ENCODE results near the gene GNAI3. TPM values are rescaled to one million over a fixed set of nuclear protein-coding genes. Genes with fewer than 3 reads are reported as not detected.

GNAI3 gene
- total and polyA plus RNA-seq, 2 of the 8 experiments (the other 6 are each of a cell fraction or from before 2014, with no cell fraction given), result 4.0 to 9.8 TPM

- 68% methylated on average over 6 of the region's 6 CpGs; no CpG with 5 or more reads in 1 of the 2 experiments for WGBS, 2 experiments (ENCODE audit: extremely low coverage in 1 of 2, insufficient coverage in 1 of 2, insufficient read length in 1 of 2, insufficient replicate concordance in 2 of 2, low coverage in 1 of 2, low lambda C conversion rate in 2 of 2, missing lambda C conversion rate in 1 of 2)
- Histone ChIP-seq H3K79me2 (ENCODE audit: control insufficient read depth in 1 of 2, insufficient read depth in 2 of 2, low read length in 2 of 2) (no peaks in the 10 kb centered on the region), H2BK5ac (ENCODE audit: low read depth, low read length) (no peak overlapping the region), H3K27me3 (replicated peaks in 1 of 4; ENCODE audit: control insufficient read depth in 3 of 4, extremely low read depth in 1 of 4, insufficient read depth in 3 of 4, low read length in 3 of 4) (no peaks in the 10 kb centered on the region; a peak in 2 of 7 replicates), H2BK20ac (ENCODE audit: low read length) (no peak overlapping the region), H3K14ac (ENCODE audit: insufficient read length) (no peak overlapping the region), H3K56ac (replicated peaks; ENCODE audit: insufficient read length, low read depth, low read length) (no peak overlapping the region), H2BK12ac (ENCODE audit: low read depth, low read length) (0 out of 2 replicates have a peak overlapping the region, but pooled peaks have one; percentile 39), H3K9ac (replicated peaks in 1 of 4; ENCODE audit: extremely low read depth in 1 of 4, low read depth in 3 of 4, low read length in 3 of 4) (no peak overlapping the region), H2BK15ac (ENCODE audit: low read length) (peak overlapping the region; percentile 88; the same call in 1 of the 2 replicates), H3K4me3 (ENCODE audit: extremely low read depth in 1 of 4, insufficient read depth in 2 of 4, low read depth in 3 of 4, low read length in 4 of 4) (no peak overlapping the region), H2BK120ac (replicated peaks; ENCODE audit: low read depth, low read length) (no peak overlapping the region), H4K91ac (replicated peaks; ENCODE audit: insufficient read length, low read length) (no peak overlapping the region), H4K5ac (ENCODE audit: insufficient read length, low read depth, low read length) (no peak overlapping the region), H3K4me2 (ENCODE audit: insufficient read depth in 1 of 2, low read depth in 2 of 2, low read length in 2 of 2) (no peak overlapping the region), H4K20me1 (replicated peaks in 1 of 2; ENCODE audit: control insufficient read depth in 1 of 2, insufficient read depth in 2 of 2, low read length in 2 of 2) (no peaks in the 10 kb centered on the region), H3K4me1 (replicated peaks in 1 of 4; ENCODE audit: control insufficient read depth in 3 of 4, insufficient read depth in 4 of 4, low read length in 3 of 4) (peaks cover 5 to 8% (median 6%) of the 10 kb centered on the region in 4 experiments; a peak in 6 of 7 replicates), H3K27ac (ENCODE audit: low read depth, low read length) (no peak overlapping the region), H3K79me1 (ENCODE audit: low read depth, low read length) (no peaks in the 10 kb centered on the region), H3K4ac (replicated peaks; ENCODE audit: insufficient read length, low read depth, low read length) (no peak overlapping the region), H3K18ac (ENCODE audit: extremely low read depth, low read length) (no peak overlapping the region), H3K36me3 (ENCODE audit: control insufficient read depth in 2 of 4, insufficient read depth in 4 of 4, low read length in 3 of 4) (no peaks in the 10 kb centered on the region), H2AK5ac (ENCODE audit: low read depth, low read length) (no peak overlapping the region), H3K9me3 (ENCODE audit: insufficient read depth in 2 of 2, low read depth in 1 of 2, low read length in 1 of 2) (no peaks in the 10 kb centered on the region), H3K23ac (ENCODE audit: insufficient read length) (no peak overlapping the region), H2AFZ (ENCODE audit: low read length) (no peak overlapping the region), H3K23me2 (ENCODE audit: low read depth, low read length) (no peaks in the 10 kb centered on the region), H4K8ac (ENCODE audit: extremely low read depth, insufficient read depth, low read length) (no peak overlapping the region)
- POLR2A ChIA-PET (ENCODE audit: partially characterized antibody), result interaction anchor here (1.0 to 4.5 kb wide), 7 partner anchors 9 to 129 kb away, joined by 3 to 18 read pairs (median 5); partner anchors contain the start of genes AMPD2, GNAI3, GNAT2 and GSTM4
- no peak for FAIRE-seq
- DNase-seq (ENCODE audit: low read depth in 1 of 2, low spot score in 2 of 2), result no peak
- CTCF ChIA-PET (ENCODE audit: partially characterized antibody), result interaction anchor here (0.5 to 10.7 kb wide), 75 partner anchors 10 to 529 kb away, joined by 3 to 293 read pairs (median 7); partner anchors contain the start of genes AHCYL1, CYB561D1, EPS8L3 and GNAI3
- no peak for TF ChIP-seq CBX5 (IDR thresholded peaks at IDR 0.05; ENCODE audit: low read depth, low read length)
- no peak for TF ChIP-seq SIRT6 (IDR thresholded peaks at IDR 0.05; ENCODE audit: low read length)
- no peak for TF ChIP-seq RBBP5 (IDR thresholded peaks at IDR 0.05; ENCODE audit: borderline replicate concordance, low read depth, low read length)
- no peak for TF ChIP-seq POLR2AphosphoS5 (IDR thresholded peaks at IDR 0.05; ENCODE audit: low read depth, low read length)
These were observed 91.4 kb downstream of the GNAI3 start for GRCh38 chr1:109639841-109640184.

Measured in H1 (cell line).